NB4 (cell line): ENCODE measurements around the gene KLHL1.

Experiments used
- CTCF ChIP-seq: IDR thresholded peaks from one replicate; pipeline ENCODE4 v1.5.1; 2012; ENCODE audit warnings: low read depth, low read length
- MAX ChIP-seq: IDR thresholded peaks from 2 replicates; pipeline ENCODE4 v1.6.1; 2011; ENCODE audit warnings: low read depth, low read length
- POLR2A ChIP-seq: IDR thresholded peaks from 2 replicates; pipeline ENCODE4 v1.6.1; 2011; ENCODE audit warnings: mild to moderate bottlenecking; ENCODE audit not compliant: insufficient read length; ENCODE audit errors: extremely low read depth

DNA sequence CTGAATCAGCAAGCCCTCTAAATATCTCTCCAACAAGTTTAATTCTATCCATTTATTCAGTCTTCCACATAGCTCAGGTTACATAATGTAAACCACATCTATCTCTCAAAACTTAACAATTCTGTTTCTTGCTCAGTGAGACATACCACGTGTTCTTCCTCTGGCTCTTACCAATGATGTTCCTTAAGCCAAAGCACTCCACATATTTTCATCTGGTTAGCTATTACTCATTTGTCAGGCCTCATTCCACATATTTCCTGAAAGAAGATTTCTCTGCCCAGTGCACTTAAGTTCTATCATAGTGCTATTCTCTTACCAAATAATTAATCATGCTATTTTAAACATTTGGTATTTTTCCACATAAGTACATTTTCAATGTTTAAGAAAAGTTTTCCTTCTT lies 403.9 kb downstream of the KLHL1 start:
- TF ChIP-seq CTCF (no peak), POLR2A (no peak), MAX (no peak)
